Measurements from ENCODE around the gene IKZF1.
"Not testable (repeated sequence)": the region's sequence is repeated elsewhere in the genome, so short reads cannot be mapped to it uniquely, and the experiment has no call there.

IKZF1 gene

DNA sequence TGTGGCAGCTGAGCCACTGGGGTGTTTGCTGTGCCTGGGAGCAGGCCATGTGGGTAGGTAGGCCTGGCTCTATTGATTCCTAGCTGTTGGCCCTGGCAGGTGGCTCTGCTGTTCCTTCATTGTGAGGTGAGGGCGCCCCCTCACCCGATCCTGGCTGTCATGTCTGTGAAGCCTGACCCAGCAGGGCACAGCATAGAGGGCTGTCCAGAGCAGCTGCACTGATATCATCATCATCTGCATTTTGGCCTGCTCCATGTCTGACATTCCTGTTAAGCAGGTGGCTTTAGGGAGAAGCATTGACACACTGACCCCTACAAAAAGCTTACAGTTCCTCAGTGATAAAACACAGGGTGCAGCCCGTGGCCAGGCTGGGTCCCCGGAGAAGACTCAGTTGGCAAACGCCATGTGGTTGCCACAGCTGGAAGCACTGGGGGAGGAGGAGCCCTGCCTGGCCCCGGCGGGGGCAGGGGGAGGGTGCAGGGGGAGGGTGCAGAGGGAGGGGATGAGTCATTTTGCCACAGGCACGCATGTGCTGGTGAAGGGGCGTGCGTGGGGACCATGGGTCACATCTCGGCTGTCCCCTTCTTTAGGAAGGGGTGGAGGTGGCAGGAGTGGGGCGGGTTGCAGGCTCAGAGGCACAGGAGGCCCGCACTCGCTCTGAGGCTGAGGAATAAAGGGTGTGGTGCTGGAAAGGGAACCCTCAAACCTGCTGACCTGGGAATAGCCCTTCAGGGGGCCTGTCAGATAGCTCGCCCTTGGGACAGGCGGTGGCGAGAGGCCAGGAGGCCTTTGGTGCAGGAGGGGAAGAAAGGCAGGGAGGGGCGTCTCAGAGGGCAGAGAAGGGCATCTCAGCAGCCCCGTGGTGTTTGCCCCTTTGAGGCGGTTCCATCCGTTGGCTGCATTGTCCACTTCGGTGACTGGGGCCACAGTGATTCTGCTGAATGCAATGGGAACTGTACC is 31.6 kb downstream of the IKZF1 start:
- peak; percentile 88 for DNase-seq

DNA sequence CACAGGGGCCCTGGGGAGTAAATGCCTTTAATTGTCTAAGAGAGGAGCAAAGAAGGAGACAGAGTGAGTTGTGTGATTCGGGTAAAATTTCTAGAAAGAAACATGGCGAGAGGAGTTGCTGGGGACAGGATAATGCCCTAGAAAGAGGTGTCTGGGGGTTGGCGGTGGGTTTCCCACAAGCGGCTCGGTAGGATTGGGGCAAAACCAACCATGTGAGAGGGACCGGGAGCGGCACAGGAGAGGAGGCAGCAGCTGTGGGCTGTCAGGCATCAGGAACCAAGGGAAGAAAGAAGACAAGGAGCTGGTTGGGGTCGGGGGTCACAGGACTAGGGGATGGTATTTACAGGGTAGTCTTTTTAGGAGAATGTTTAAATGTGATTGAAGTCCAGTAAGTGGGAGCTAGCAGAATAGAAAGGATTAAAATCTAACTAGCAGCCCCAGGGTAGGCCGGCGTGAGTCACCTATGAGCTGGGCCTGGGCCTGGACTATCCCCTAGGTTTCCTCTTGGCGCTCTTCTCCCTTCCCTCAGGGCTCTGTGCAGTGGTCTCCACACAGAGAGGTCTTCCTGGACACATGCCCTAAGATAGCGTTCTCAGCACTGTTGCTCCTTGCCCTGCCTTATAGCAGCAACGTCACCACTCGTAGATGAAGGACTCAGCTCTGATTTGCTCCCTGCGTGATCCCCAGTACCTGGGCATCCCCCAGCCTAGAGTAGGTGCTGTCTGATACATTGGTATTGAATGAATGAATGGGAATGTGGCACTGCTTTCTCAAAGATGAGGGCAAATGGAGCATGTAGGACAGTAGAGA is 32.6 kb downstream of the IKZF1 start:
- no peak for DNase-seq

- DNase-seq: not testable (repeated sequence)
Observed at GRCh38 chr7:50339472-50339871, 35.0 kb downstream of the IKZF1 start.

GRCh38 chr7:50339990-50340500 is 35.5 kb downstream of the IKZF1 start:
- peak; percentile 77 for DNase-seq

GRCh38 chr7:50341724-50342123 is 37.2 kb downstream of the IKZF1 start:
- no peak for DNase-seq

GRCh38 chr7:50342616-50343114 is 38.1 kb downstream of the IKZF1 start:
- no peak for DNase-seq

DNA sequence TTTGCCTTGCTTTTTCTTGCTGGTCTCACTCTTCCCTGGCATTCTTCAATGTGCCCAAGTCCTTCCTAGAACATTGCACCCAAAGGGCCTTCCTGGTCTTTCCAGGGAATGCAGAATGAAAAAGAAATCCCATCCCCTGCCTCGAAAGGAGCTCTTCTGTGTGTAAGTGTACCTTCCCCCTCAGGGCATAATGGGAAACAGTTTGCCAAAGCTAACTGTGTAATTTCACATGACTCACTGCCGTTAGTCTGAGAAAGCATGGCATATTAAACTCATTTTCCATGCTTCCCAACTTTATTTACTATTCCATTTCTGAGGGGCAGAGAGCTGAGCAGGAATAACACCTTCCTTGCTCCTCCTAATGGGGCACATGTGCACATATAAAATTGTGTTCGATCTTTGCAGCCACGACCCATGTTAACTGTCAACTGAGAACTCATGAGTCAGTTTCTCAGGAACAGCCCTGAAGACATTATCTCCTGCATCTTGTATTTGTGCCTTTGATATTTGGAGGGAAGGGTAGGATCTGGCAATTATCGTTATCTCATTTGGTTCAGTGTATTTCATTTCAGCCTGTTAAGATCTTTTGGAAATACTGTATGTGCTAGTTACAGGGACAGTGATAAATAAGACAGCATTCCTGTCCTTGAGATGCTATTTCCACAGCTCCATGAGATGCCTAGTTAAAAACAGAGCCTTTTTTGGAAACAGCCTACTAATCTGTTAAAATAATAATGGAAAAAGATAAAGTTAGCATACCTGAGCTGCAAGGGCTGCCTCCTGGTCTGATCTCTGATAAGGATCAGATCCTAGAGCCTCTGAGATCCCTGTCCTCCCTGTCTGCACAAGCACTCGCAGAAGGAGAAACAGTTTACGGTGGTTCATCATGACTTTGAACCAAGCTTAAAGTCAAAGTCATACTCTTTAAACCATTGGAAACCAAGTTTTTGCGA is 42.3 kb downstream of the IKZF1 start:
- DNase-seq: no peak

DNA sequence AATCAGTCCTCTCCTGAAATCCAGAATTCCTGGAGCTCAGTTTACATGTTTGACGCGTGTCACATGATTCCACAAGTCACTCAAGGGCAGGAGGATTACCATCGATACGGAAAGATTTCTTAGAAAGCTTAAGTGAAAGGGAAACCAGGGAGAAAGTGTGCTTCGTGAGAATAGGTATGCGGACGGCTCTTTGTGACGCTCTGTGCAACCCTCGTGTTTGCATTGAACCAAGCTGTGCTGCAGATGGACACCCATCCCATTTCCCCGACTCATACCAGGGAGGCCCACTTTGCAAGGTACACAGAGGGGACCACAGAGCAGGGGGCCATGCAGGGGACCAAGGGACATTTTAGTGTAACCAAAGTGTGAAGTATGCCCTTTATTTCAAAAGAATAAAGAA is 43.2 kb downstream of the IKZF1 start:
- no peak for DNase-seq

DNA sequence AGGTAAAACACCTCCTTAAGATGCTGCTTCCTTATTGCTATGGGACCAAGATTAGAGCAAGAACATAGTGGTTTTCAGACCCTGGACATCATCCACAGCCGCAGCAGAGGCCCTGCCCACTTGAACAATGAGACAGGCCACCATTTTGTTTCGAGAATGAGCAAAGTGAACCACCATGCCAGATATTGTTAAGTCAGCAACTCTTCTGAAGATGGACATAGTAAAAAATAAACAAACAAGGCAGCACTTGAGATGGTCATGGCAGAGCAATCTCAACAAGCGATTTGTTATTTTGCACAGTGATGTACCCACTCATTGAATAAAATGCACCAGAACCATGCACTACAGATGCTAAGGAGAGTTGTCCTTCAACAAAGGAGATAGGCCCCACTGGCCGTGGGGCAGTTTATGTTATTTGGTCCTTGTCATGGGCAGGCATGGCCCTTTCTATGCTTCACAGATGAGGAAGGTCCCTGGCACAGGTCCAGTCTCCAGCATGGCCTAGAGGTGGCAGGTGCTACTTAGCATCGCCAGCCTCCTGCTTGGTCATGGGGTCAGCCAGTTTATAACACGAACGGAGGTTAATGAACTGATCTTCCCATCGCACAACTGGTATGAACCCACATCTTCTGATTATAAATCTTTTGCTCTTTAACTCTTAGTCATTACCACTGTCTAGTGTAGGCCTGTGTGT is 44.1 kb downstream of the IKZF1 start:
- no peak for DNase-seq

DNA sequence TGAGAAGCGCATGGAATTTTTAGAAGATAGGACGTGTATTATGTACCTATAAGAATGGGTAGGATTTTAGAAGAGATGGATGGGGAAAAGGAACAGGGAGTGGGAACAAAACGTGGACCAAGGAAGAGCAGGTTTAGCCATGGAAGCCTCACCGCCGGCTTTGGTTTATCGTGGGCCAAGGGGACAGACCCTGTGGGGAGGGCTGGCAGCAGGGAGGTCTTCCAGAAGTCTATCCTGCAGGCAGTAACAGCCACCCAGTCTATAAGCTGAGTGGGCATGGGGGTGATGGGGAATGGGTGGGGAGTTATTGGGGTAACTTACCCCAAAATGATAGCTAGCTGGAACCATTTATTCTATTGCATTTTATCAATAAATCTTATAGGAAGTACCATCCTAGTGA is 44.9 kb downstream of the IKZF1 start:
- no peak for DNase-seq

DNA sequence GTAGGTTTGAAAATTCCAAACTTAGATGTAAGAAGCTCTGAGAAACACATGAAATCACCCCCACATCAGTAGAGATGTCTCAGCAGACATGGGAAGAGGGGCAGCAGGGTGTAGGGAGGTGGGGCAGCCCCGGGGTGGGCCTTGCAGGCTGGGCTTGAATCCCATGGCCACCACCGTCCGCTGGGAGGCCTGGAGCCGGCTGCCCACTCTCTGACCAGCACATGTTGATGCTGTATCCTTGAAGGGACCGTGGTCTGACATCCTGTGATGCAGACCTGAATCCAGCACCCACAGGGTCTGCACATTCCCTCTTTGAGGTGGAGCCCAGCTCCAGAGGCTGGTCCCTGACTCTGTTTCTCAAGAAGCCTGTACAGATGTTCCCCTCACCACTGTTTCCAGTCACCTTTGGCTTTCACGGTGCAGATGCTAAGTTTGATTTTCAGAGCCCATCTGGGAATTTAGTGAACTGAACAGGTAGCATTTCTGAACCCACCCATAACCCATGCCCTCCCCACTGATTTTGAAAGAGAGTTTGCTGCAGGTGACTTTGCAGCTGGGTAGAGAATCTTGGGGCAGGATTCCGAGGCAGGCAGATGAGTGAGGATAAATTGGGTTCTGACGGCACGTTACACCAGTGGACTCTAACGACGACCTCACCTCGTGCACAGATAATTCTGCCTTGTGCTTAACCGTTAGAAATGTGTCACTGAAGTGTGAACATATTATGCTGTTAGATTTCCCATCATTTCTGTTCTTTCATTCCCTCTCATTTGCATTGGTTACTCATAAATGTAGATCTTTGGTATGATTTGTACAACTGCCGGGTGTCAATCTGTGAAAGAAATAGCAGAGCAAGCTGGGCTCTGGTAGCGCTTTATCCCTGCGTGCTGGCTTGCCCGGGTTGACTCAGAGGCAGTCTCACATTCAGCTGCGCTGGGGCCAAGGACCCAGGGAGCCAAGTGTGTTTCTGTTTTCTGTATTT is 45.7 kb downstream of the IKZF1 start:
- no peak for DNase-seq

- no peak for DNase-seq
Observed at GRCh38 chr7:50351267-50351666, 46.8 kb downstream of the IKZF1 start.

DNA sequence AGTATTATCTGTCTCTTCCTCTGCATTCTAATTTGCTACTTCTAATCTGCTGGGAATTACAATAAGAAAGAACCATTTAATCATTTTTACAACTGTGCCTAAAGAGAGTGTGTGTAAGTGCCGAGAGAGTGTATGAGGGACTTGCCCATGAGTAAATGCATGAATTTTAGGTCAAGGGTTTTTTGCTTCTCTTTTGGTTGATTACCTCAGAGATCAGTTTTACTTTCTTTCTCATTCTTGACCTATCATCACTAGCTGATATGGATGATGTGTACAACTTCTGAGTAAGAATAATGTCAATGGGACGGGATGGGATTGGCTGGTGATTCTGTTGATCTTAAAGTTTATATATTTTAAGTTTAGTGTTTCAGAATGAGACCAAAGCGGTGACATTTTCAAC is 47.8 kb downstream of the IKZF1 start:
- no peak for DNase-seq

- no peak for DNase-seq
Observed at GRCh38 chr7:50352751-50353150, 48.2 kb downstream of the IKZF1 start.

- DNase-seq: no peak
Observed at GRCh38 chr7:50353201-50353600, 48.7 kb downstream of the IKZF1 start.

GRCh38 chr7:50353894-50354595 is 49.5 kb downstream of the IKZF1 start:
- no peak for DNase-seq

GRCh38 chr7:50355817-50356178 is 51.3 kb downstream of the IKZF1 start:
- DNase-seq: no peak

DNA sequence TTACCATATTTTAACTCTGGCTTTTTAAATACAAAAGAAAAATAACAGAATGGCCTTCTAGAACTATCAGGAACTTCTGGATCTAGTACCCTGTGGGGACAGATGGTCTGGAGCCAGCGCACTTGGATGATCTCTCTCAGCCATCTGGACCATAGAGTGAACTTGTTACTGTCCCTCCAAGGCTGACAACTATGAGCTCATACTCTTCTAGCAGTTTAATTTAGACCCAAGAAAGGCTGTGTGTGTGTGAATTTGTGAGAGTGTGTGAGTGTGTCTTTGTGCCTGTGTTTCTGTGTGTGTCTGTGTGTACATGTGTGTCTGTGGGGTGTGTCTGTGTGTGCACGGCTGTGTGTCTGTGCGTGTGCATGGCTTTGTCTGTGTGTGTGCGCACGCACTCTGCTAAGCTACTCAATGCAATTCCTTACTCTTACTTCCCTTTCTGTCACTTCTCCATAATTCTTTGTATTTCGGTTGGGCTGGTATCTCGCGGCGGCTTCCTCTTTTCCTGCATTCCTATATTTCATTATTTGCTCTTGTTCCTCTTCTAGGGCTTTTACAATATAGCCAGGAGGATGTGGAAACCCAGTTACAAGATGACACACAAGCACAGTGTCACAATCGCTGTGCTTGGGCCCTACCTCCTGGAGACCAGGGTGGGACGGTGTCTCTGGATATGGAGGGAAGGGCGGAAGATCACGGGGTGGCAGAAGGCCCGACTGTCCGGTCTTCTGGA is 51.9 kb downstream of the IKZF1 start:
- peak; percentile 99 for DNase-seq

DNA sequence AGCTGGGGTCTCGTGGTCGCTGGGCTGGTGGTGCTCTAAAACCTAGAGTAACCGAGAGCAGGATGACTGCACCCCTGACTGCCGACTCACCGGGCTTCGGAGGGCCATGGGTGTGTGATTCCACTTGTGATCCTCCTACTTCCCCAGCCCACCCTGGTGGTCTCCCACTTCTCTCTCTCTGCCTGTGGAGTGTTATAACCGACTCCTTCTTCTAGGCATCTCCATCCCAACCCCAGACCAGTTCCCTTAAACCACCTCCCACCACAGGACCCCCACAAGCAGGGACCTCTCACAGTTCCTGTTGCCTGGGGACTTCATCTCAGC is 52.4 kb downstream of the IKZF1 start:
- no peak for DNase-seq

All from GF-D8 (cell line).